ENCODE data around the gene GLS. TPM values are rescaled to one million over a fixed set of nuclear protein-coding genes. Genes with fewer than 3 reads are reported as not detected.

The GLS gene
- total RNA-seq, 1 donor, result 588 TPM

- H3K9me3 ChIP-seq (ENCODE audit: low read depth, low read length), result no peaks in the 10 kb centered on the region
- H2AFZ ChIP-seq (ENCODE audit: low read length), result no peak overlapping the region
- no peak overlapping the region for H3K27ac ChIP-seq (ENCODE audit: low read depth, low read length)
- H3K27me3 ChIP-seq (ENCODE audit: insufficient read depth, low read length), result no peaks in the 10 kb centered on the region
- no peak for DNase-seq (ENCODE audit: insufficient read length, low spot score, missing footprints)
- peaks cover 4% of the 10 kb centered on the region for H3K4me1 ChIP-seq (ENCODE audit: insufficient read depth, low read length)
- peaks cover 10% of the 10 kb centered on the region for H4K20me1 ChIP-seq (ENCODE audit: insufficient read depth, low read length)
- H3K79me2 ChIP-seq (ENCODE audit: insufficient read depth, low read length), result no peaks in the 10 kb centered on the region
- H3K36me3 ChIP-seq (ENCODE audit: insufficient read depth, low read length), result peaks cover 36% of the 10 kb centered on the region
- TF ChIP-seq, protein P1, sequence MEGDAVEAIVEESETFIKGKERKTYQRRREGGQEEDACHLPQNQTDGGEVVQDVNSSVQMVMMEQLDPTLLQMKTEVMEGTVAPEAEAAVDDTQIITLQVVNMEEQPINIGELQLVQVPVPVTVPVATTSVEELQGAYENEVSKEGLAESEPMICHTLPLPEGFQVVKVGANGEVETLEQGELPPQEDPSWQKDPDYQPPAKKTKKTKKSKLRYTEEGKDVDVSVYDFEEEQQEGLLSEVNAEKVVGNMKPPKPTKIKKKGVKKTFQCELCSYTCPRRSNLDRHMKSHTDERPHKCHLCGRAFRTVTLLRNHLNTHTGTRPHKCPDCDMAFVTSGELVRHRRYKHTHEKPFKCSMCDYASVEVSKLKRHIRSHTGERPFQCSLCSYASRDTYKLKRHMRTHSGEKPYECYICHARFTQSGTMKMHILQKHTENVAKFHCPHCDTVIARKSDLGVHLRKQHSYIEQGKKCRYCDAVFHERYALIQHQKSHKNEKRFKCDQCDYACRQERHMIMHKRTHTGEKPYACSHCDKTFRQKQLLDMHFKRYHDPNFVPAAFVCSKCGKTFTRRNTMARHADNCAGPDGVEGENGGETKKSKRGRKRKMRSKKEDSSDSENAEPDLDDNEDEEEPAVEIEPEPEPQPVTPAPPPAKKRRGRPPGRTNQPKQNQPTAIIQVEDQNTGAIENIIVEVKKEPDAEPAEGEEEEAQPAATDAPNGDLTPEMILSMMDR (IDR thresholded peaks at IDR 0.05; ENCODE audit: extremely low read depth, low read depth, low read length), result no peak
- H3K4me2 ChIP-seq (ENCODE audit: insufficient read depth, low read length), result no peak overlapping the region
- no peak overlapping the region for H3K4me3 ChIP-seq (ENCODE audit: insufficient read depth, low read length)
These were observed 58.2 kb downstream of the GLS start for GRCh38 chr2:190938771-190939335.

DNA sequence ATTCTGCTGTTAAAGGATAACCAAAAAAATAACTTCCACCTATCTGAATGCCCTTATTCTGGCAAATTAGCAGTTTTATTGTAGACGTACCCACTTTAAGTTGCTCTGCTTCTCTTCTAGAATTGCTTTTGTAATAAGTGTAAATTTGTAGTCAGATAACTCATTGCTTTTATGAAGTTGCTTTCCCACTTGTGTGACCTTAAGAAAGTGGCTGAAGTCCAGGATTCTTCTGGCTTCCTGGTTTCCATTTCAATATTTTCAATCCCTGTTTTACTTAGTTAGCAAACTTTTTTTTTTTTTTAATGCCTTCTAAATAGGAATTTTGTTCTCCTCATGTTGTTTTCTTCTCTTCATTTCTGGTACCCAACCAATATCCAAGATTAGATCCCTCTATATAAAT, 59.8 kb downstream of the GLS start:
- H3K4me1 ChIP-seq (ENCODE audit: insufficient read depth, low read length), result peaks cover 4% of the 10 kb centered on the region
- H3K79me2 ChIP-seq (ENCODE audit: insufficient read depth, low read length), result no peaks in the 10 kb centered on the region
- H4K20me1 ChIP-seq (ENCODE audit: insufficient read depth, low read length), result peaks cover 12% of the 10 kb centered on the region
- DNase-seq (ENCODE audit: insufficient read length, low spot score, missing footprints), result no peak
- peaks cover 31% of the 10 kb centered on the region for H3K36me3 ChIP-seq (ENCODE audit: insufficient read depth, low read length)
- H3K4me2 ChIP-seq (ENCODE audit: insufficient read depth, low read length), result no peak overlapping the region
- H2AFZ ChIP-seq (ENCODE audit: low read length), result no peak overlapping the region
- no peak overlapping the region for H3K27ac ChIP-seq (ENCODE audit: low read depth, low read length)
- H3K9me3 ChIP-seq (ENCODE audit: low read depth, low read length), result no peaks in the 10 kb centered on the region
- H3K4me3 ChIP-seq (ENCODE audit: insufficient read depth, low read length), result no peak overlapping the region
- TF ChIP-seq, protein P1 (IDR thresholded peaks at IDR 0.05; ENCODE audit: extremely low read depth, low read depth, low read length), result no peak
- no peaks in the 10 kb centered on the region for H3K27me3 ChIP-seq (ENCODE audit: insufficient read depth, low read length)

- TF ChIP-seq, protein P1 (IDR thresholded peaks at IDR 0.05; ENCODE audit: extremely low read depth, low read depth, low read length), result no peak
- Histone ChIP-seq H3K36me3 (ENCODE audit: insufficient read depth, low read length) (peaks cover 22% of the 10 kb centered on the region), H3K27ac (ENCODE audit: low read depth, low read length) (no peak overlapping the region), H3K27me3 (ENCODE audit: insufficient read depth, low read length) (no peaks in the 10 kb centered on the region), H3K4me2 (ENCODE audit: insufficient read depth, low read length) (no peak overlapping the region), H3K9me3 (ENCODE audit: low read depth, low read length) (no peaks in the 10 kb centered on the region), H2AFZ (ENCODE audit: low read length) (no peak overlapping the region), H3K4me3 (ENCODE audit: insufficient read depth, low read length) (no peak overlapping the region), H3K79me2 (ENCODE audit: insufficient read depth, low read length) (no peaks in the 10 kb centered on the region), H3K4me1 (ENCODE audit: insufficient read depth, low read length) (peaks cover 11% of the 10 kb centered on the region), H4K20me1 (ENCODE audit: insufficient read depth, low read length) (peaks cover 12% of the 10 kb centered on the region)
- DNase-seq (ENCODE audit: insufficient read length, low spot score, missing footprints), result no peak
These were observed 61.0 kb downstream of the GLS start for GRCh38 chr2:190941571-190941970.

- H3K27ac ChIP-seq (ENCODE audit: low read depth, low read length), result no peak overlapping the region
These were observed 62.1 kb downstream of the GLS start for GRCh38 chr2:190942697-190943096.

More at GRCh38 chr2:190942697-190943096, 62.1 kb downstream of the GLS start:
- H3K4me2 ChIP-seq (ENCODE audit: insufficient read depth, low read length), result no peak overlapping the region
- H4K20me1 ChIP-seq (ENCODE audit: insufficient read depth, low read length), result peaks cover 16% of the 10 kb centered on the region
- no peak for DNase-seq (ENCODE audit: insufficient read length, low spot score, missing footprints)
- H3K9me3 ChIP-seq (ENCODE audit: low read depth, low read length), result no peaks in the 10 kb centered on the region
- H3K27me3 ChIP-seq (ENCODE audit: insufficient read depth, low read length), result no peaks in the 10 kb centered on the region
- peaks cover 15% of the 10 kb centered on the region for H3K36me3 ChIP-seq (ENCODE audit: insufficient read depth, low read length)
- no peaks in the 10 kb centered on the region for H3K79me2 ChIP-seq (ENCODE audit: insufficient read depth, low read length)
- TF ChIP-seq, protein P1 (IDR thresholded peaks at IDR 0.05; ENCODE audit: extremely low read depth, low read depth, low read length), result no peak
- H2AFZ ChIP-seq (ENCODE audit: low read length), result no peak overlapping the region
- H3K4me1 ChIP-seq (ENCODE audit: insufficient read depth, low read length), result peaks cover 22% of the 10 kb centered on the region
- H3K4me3 ChIP-seq (ENCODE audit: insufficient read depth, low read length), result no peak overlapping the region

Measured in osteoblast (primary cell).